HEK293 (cell line): Measurements from ENCODE around the gene RABAC1.

ENCODE experiments used
- CTCF ChIA-PET: fragments of 350-600 bp; formaldehyde crosslinking; extraction: SDS; loops from one replicate; lab custom pipeline; 2021; ENCODE audit warnings: antibody characterized with exemption; lab: Yijun Ruan, JAX
- POLR2A ChIA-PET: fragments of 300-600 bp; formaldehyde crosslinking; extraction: SDS; loops from one replicate; lab custom pipeline; 2020; ENCODE audit warnings: antibody characterized with exemption, inconsistent platforms; lab: Yijun Ruan, JAX
- H3K27ac ChIP-seq: fragments of 200-500 bp; sonication (Bioruptor generic); 2 replicates; pipeline ENCODE4 v1.5.1; 2014; ENCODE audit warnings: low read depth, low read length, control low read depth, inconsistent platforms; ENCODE audit errors: extremely low read depth
- H3K36me3 ChIP-seq, 2 experiments: fragments of 200-500 bp in 1 of 2; sonication (Bioruptor generic) in 1 of 2; 1 replicate in 1 of 2; 2 replicates in 1 of 2; pipeline ENCODE4 v1.5.1; 2014 to 2017; ENCODE audit warnings: inconsistent platforms in 2 of 2, low read length in 2 of 2; ENCODE audit not compliant: control insufficient read depth in 2 of 2, insufficient read depth in 1 of 2
- H3K4me1 ChIP-seq: fragments of 200-500 bp; sonication (Bioruptor generic); 2 replicates; pipeline ENCODE4 v1.5.1; 2014; ENCODE audit warnings: mild to moderate bottlenecking, low read length, inconsistent platforms; ENCODE audit not compliant: control insufficient read depth, insufficient read depth
- H3K4me3 ChIP-seq: 2 replicates; pipeline ENCODE4 v1.5.1; 2011; ENCODE audit warnings: low read depth, mild to moderate bottlenecking, control low read depth, low read length, moderate library complexity
- H3K9me3 ChIP-seq: fragments of 200-500 bp; sonication (Bioruptor generic); 2 replicates; pipeline ENCODE4 v1.5.1; 2014; ENCODE audit warnings: low read depth, low read length, inconsistent platforms; ENCODE audit not compliant: control insufficient read depth, insufficient read depth
- GFI1B ChIP-seq: fragments of 450-650 bp; formaldehyde crosslinking; IDR thresholded peaks from 2 replicates; pipeline ENCODE4 v1.5.1; 2016; ENCODE audit warnings: missing biosample characterization, missing genetic modification characterization
- GLI2 ChIP-seq: fragments of 450-650 bp; formaldehyde crosslinking; IDR thresholded peaks from 2 replicates; pipeline ENCODE4; 2017; ENCODE audit warnings: missing biosample characterization, missing genetic modification characterization, low read depth, borderline replicate concordance
- IKZF3 ChIP-seq: fragments of 450-650 bp; IDR thresholded peaks from 2 replicates; pipeline ENCODE4 v1.5.0; 2018; ENCODE audit warnings: missing biosample characterization, mild to moderate bottlenecking, missing genetic modification characterization, moderate library complexity
- MEIS1 ChIP-seq: sonication (generic); formaldehyde crosslinking; IDR thresholded peaks from 2 replicates; pipeline ENCODE4 v1.8.1; 2022; ENCODE audit warnings: missing genetic modification reagents, mild to moderate bottlenecking, borderline replicate concordance
- PRDM6 ChIP-seq: fragments of 450-650 bp; formaldehyde crosslinking; IDR thresholded peaks from 2 replicates; pipeline ENCODE4 v1.5.1; 2017; ENCODE audit warnings: missing biosample characterization, missing genetic modification characterization
- WT1 ChIP-seq: fragments of 450-650 bp; formaldehyde crosslinking; IDR thresholded peaks from 2 replicates; pipeline ENCODE4 v1.5.1; 2016; ENCODE audit warnings: missing biosample characterization, missing genetic modification characterization
- YY1 ChIP-seq: fragments of 450-650 bp; formaldehyde crosslinking; IDR thresholded peaks from 2 replicates; pipeline ENCODE4 v1.5.1; 2018; ENCODE audit warnings: missing biosample characterization, missing genetic modification characterization
- ZBTB48 ChIP-seq: fragments of 450-650 bp; formaldehyde crosslinking; IDR thresholded peaks from 2 replicates; pipeline ENCODE4 v1.5.1; 2016; ENCODE audit warnings: missing biosample characterization, missing genetic modification characterization
- ZFHX2 ChIP-seq: fragments of 450-650 bp; formaldehyde crosslinking; conservative IDR thresholded peaks from 2 replicates; pipeline ENCODE4 v1.5.1; 2016; ENCODE audit warnings: missing biosample characterization, missing genetic modification characterization
- ZNF223 ChIP-seq: fragments of 450-650 bp; formaldehyde crosslinking; IDR thresholded peaks from 2 replicates; pipeline ENCODE4 v1.5.1; 2016; ENCODE audit warnings: missing biosample characterization, missing genetic modification characterization
- ZNF292 ChIP-seq: fragments of 450-650 bp; formaldehyde crosslinking; IDR thresholded peaks from 2 replicates; pipeline ENCODE4 v1.5.1; 2016; ENCODE audit warnings: low read depth, missing biosample characterization, missing genetic modification characterization, borderline replicate concordance
- ZNF335 ChIP-seq: fragments of 450-650 bp; formaldehyde crosslinking; conservative IDR thresholded peaks from 2 replicates; pipeline ENCODE4 v1.5.1; 2016; ENCODE audit warnings: missing biosample characterization, missing genetic modification characterization
- ZNF366 ChIP-seq: fragments of 450-650 bp; formaldehyde crosslinking; conservative IDR thresholded peaks from 2 replicates; pipeline ENCODE4 v1.5.1; 2016; ENCODE audit warnings: missing biosample characterization, missing genetic modification characterization
- ZNF610 ChIP-seq: fragments of 450-650 bp; formaldehyde crosslinking; IDR thresholded peaks from 2 replicates; pipeline ENCODE4 v1.5.1; 2016; ENCODE audit warnings: missing biosample characterization, missing genetic modification characterization, borderline replicate concordance
- ZNF692 ChIP-seq: fragments of 450-650 bp; formaldehyde crosslinking; IDR thresholded peaks from 2 replicates; pipeline ENCODE4 v1.5.1; 2016; ENCODE audit warnings: missing biosample characterization, missing genetic modification characterization
- ZNF837 ChIP-seq: fragments of 450-650 bp; formaldehyde crosslinking; IDR thresholded peaks from 2 replicates; pipeline ENCODE4 v1.5.1; 2016; ENCODE audit warnings: missing biosample characterization, missing genetic modification characterization
- TF ChIP-seq, protein P1 (sequence below): fragments of 450-650 bp; formaldehyde crosslinking; optimal IDR thresholded peaks from 2 replicates; pipeline ENCODE3; 2016; ENCODE audit warnings: missing biosample characterization, mild to moderate bottlenecking, missing genetic modification characterization
- TF ChIP-seq, protein P2 (sequence below): fragments of 450-650 bp; formaldehyde crosslinking; IDR thresholded peaks from 2 replicates; pipeline ENCODE4 v1.5.1; 2016; ENCODE audit warnings: missing biosample characterization, missing genetic modification characterization
- TF ChIP-seq, protein P3 (sequence below): fragments of 450-650 bp; formaldehyde crosslinking; IDR thresholded peaks from 2 replicates; pipeline ENCODE4 v1.5.1; 2016; ENCODE audit warnings: missing biosample characterization, missing genetic modification characterization
- TF ChIP-seq, protein P4 (sequence below): fragments of 450-650 bp; formaldehyde crosslinking; IDR thresholded peaks from 2 replicates; pipeline ENCODE4 v1.5.1; 2016; ENCODE audit warnings: missing biosample characterization, missing genetic modification characterization

Gene RABAC1

DNA sequence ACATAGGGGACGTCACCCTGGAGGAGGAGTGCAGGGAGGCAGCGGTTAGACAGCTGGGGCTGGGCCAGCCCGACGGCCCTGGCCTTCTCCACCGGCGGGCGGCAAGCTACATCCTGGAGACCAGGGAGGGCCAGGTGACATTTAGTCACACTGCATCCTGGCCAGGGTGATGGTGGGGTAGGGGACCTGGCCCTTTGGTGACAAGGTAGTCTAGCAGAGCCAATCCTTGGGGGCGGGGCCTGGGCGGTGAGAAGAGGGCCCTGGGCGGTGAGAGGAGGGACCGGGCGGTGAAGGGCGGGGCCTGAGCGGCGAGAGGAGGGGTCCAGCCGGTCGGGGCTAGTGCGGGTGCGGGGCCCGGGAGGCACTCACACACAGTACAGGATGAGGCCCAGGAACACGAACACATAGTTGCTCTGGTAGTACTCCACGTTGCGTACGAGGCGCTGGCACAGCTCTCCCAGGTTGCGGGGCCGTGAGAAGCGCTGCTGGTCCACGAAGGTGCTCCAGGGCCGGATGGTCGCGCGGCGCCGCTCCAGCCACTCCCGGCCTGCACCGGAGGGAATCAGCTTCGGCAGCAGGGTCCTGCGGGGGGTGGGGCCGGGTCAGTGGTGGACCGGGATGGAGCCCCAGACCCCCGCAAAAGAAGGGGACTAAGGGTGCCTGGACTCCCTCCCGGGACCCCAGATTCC, 610 bp downstream of the RABAC1 start (continued):
- TF ChIP-seq WT1 (tag by site-specific recombination) = 0 out of 2 replicates have a peak, but pooled peaks have one; percentile 37
- TF ChIP-seq, protein P1, sequence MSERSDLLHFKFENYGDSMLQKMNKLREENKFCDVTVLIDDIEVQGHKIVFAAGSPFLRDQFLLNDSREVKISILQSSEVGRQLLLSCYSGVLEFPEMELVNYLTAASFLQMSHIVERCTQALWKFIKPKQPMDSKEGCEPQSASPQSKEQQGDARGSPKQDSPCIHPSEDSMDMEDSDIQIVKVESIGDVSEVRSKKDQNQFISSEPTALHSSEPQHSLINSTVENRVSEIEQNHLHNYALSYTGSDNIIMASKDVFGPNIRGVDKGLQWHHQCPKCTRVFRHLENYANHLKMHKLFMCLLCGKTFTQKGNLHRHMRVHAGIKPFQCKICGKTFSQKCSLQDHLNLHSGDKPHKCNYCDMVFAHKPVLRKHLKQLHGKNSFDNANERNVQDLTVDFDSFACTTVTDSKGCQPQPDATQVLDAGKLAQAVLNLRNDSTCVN (tag by site-specific recombination) = peak; percentile 56
- TF ChIP-seq, protein P2, sequence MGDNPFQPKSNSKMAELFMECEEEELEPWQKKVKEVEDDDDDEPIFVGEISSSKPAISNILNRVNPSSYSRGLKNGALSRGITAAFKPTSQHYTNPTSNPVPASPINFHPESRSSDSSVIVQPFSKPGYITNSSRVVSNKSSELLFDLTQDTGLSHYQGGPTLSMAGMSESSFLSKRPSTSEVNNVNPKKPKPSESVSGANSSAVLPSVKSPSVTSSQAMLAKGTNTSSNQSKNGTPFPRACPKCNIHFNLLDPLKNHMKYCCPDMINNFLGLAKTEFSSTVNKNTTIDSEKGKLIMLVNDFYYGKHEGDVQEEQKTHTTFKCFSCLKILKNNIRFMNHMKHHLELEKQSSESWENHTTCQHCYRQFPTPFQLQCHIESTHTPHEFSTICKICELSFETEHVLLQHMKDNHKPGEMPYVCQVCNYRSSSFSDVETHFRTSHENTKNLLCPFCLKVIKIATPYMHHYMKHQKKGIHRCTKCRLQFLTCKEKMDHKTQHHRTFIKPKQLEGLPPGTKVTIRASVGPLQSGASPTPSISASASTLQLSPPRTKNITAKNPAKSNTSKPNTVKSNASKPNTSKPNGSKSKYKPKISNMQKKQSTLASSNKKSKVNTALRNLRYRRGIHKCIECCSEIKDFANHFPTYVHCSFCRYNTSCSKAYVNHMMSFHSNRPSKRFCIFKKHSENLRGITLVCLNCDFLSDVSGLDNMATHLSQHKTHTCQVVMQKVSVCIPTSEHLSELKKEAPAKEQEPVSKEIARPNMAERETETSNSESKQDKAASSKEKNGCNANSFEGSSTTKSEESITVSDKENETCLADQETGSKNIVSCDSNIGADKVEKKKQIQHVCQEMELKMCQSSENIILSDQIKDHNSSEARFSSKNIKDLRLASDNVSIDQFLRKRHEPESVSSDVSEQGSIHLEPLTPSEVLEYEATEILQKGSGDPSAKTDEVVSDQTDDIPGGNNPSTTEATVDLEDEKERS (tag by site-specific recombination) = no peak
- TF ChIP-seq, protein P3, sequence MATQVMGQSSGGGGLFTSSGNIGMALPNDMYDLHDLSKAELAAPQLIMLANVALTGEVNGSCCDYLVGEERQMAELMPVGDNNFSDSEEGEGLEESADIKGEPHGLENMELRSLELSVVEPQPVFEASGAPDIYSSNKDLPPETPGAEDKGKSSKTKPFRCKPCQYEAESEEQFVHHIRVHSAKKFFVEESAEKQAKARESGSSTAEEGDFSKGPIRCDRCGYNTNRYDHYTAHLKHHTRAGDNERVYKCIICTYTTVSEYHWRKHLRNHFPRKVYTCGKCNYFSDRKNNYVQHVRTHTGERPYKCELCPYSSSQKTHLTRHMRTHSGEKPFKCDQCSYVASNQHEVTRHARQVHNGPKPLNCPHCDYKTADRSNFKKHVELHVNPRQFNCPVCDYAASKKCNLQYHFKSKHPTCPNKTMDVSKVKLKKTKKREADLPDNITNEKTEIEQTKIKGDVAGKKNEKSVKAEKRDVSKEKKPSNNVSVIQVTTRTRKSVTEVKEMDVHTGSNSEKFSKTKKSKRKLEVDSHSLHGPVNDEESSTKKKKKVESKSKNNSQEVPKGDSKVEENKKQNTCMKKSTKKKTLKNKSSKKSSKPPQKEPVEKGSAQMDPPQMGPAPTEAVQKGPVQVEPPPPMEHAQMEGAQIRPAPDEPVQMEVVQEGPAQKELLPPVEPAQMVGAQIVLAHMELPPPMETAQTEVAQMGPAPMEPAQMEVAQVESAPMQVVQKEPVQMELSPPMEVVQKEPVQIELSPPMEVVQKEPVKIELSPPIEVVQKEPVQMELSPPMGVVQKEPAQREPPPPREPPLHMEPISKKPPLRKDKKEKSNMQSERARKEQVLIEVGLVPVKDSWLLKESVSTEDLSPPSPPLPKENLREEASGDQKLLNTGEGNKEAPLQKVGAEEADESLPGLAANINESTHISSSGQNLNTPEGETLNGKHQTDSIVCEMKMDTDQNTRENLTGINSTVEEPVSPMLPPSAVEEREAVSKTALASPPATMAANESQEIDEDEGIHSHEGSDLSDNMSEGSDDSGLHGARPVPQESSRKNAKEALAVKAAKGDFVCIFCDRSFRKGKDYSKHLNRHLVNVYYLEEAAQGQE = 0 out of 2 replicates have a peak, but pooled peaks have one; percentile 9
- 0 out of 2 replicates have a peak, but pooled peaks have one; percentile 21 for TF ChIP-seq ZFHX2 (tag by site-specific recombination)
- peak; percentile 98 for TF ChIP-seq ZNF335 (tag by site-specific recombination)
- peak; percentile 58; the same call in 1 of the 2 replicates for TF ChIP-seq ZNF837 (tag by site-specific recombination)
- TF ChIP-seq, all 188 proteins: peak for 59

DNA sequence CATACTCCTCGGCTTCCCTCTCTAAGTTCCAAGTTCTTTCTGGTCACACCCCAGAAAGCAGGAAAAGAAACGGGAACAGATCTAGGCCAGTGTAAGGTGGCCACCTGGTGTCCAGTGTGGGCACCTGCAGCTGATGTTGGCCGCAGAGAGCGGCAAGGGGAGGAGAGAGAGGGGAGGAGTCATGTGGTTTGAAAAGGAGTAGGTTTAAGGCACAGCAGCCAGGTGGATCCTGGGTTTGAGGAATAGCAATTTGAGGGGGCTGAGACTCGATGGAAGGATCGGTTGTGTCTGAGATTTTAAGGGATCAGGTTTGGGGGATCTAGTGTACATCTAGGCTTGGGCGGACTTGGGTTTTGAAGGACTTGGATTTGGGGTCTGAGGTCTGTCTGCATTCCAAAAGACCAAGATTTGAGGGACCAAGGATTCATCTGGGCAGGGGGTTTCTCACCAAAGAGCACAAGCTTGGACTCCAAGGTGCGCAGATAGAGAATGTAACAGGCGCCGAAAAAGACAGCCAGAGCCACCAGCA, 1.2 kb downstream of the RABAC1 start:
- peak overlapping the region; percentile 90 for H3K27ac ChIP-seq
- peak overlapping the region; percentile 66 for H3K4me3 ChIP-seq
- H3K4me1 ChIP-seq = peaks cover 10% of the 10 kb centered on the region
- TF ChIP-seq IKZF3 (tag by site-specific recombination) (peak; percentile 90), ZNF223 (tag by site-specific recombination) (no peak), ZNF292 (tag by site-specific recombination) (no peak), ZNF692 (tag by site-specific recombination) (peak; percentile 45; the same call in 1 of the 2 replicates), GFI1B (tag by site-specific recombination) (no peak), ZBTB48 (tag by site-specific recombination) (peak; percentile 19; the same call in 1 of the 2 replicates), GLI2 (tag by site-specific recombination) (no peak), ZNF610 (tag by site-specific recombination) (peak; percentile 93; the same call in 1 of the 2 replicates), YY1 (tag by site-specific recombination) (no peak), PRDM6 (no peak), ZNF366 (tag by site-specific recombination) (peak; percentile 51), MEIS1 (CRISPR knock-in tag) (no peak)
- TF ChIP-seq, protein P4, sequence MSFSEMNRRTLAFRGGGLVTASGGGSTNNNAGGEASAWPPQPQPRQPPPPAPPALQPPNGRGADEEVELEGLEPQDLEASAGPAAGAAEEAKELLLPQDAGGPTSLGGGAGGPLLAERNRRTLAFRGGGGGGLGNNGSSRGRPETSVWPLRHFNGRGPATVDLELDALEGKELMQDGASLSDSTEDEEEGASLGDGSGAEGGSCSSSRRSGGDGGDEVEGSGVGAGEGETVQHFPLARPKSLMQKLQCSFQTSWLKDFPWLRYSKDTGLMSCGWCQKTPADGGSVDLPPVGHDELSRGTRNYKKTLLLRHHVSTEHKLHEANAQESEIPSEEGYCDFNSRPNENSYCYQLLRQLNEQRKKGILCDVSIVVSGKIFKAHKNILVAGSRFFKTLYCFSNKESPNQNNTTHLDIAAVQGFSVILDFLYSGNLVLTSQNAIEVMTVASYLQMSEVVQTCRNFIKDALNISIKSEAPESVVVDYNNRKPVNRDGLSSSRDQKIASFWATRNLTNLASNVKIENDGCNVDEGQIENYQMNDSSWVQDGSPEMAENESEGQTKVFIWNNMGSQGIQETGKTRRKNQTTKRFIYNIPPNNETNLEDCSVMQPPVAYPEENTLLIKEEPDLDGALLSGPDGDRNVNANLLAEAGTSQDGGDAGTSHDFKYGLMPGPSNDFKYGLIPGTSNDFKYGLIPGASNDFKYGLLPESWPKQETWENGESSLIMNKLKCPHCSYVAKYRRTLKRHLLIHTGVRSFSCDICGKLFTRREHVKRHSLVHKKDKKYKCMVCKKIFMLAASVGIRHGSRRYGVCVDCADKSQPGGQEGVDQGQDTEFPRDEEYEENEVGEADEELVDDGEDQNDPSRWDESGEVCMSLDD = peak; percentile 29; the same call in 1 of the 2 replicates

More for the DNA sequence above, 1.2 kb downstream of the RABAC1 start:
- POLR2A ChIA-PET = interaction anchor here (1.0 to 4.3 kb wide), 8 partner anchors 8 to 98 kb away, joined by 3 to 56 read pairs (median 6); partner anchors contain the start of gene RPS19
- Histone ChIP-seq H3K9me3 (no peaks in the 10 kb centered on the region), H3K36me3 (peaks cover 18 to 20% of the 10 kb centered on the region in 2 experiments; a peak in 2 of 3 replicates)
- CTCF ChIA-PET = interaction anchor here (0.5 to 4.4 kb wide), 27 partner anchors 9 to 415 kb away, joined by 3 to 73 read pairs (median 3); partner anchors contain the start of genes ARHGEF1, CD79A and RPS19
